Panc1 (cell line): ENCODE data around the gene PHLDA3. TPM values are rescaled to one million over a fixed set of nuclear protein-coding genes. Genes with fewer than 3 reads are reported as not detected.

Experiments
- ATAC-seq: fragments of 200-7000 bp; cut with Tn5 transposase; 2 replicates; pipeline ENCODE4 v1.9.1; 2020; ENCODE audit warnings: mild to moderate bottlenecking, moderate library complexity
- BruUV-seq: library from RNA; stranded (reverse); fragments of 400-500 nt; replicated peaks from 2 replicates; lab custom pipeline; 2021; lab: Mats Ljungman, UMichigan
- CTCF ChIA-PET: fragments of 300-600 bp; sonication (Branson Sonifier 250); formaldehyde crosslinking; loops from one replicate; lab custom pipeline; 2022; ENCODE audit warnings: antibody characterized with exemption; lab: Charles Lee
- POLR2A ChIA-PET: fragments of 300-600 bp; sonication (Branson Sonifier 250); formaldehyde crosslinking; loops from one replicate; lab custom pipeline; 2022; ENCODE audit warnings: antibody characterized with exemption; lab: Charles Lee
- DNase-seq: peaks from one replicate; pipeline ENCODE4 v3.0.0-alpha.2; 2010; ENCODE audit warnings: low read depth, low spot score
- H3K27ac ChIP-seq: 2 replicates; pipeline ENCODE4 v1.5.1; 2011; ENCODE audit warnings: mild to moderate bottlenecking, low read length, inconsistent platforms
- H3K27me3 ChIP-seq: fragments of 200-500 bp; sonication (Bioruptor generic); 2 replicates; pipeline ENCODE4 v1.6.0; 2014; ENCODE audit warnings: low read length, inconsistent platforms; ENCODE audit not compliant: control insufficient read depth, insufficient read depth
- H3K36me3 ChIP-seq: fragments of 200-500 bp; sonication (Bioruptor generic); 2 replicates; pipeline ENCODE4 v1.5.1; 2014; ENCODE audit warnings: inconsistent platforms, mild to moderate bottlenecking, low read length, moderate library complexity; ENCODE audit not compliant: control insufficient read depth, insufficient read depth
- H3K4me1 ChIP-seq: 2 replicates; pipeline ENCODE4 v1.5.1; 2011; ENCODE audit warnings: inconsistent platforms, mild to moderate bottlenecking, low read length, moderate library complexity; ENCODE audit not compliant: control insufficient read depth, insufficient read depth
- H3K4me3 ChIP-seq, 2 experiments: 2 replicates each; pipeline ENCODE4 v1.5.1; 2011 to 2012; ENCODE audit warnings: low read depth in 2 of 2, low read length in 2 of 2, mild to moderate bottlenecking in 2 of 2, inconsistent platforms in 1 of 2, moderate library complexity in 1 of 2
- H3K9me3 ChIP-seq: fragments of 200-500 bp; sonication (Bioruptor generic); 2 replicates; pipeline ENCODE4 v1.5.1; 2014; ENCODE audit warnings: low read depth, mild to moderate bottlenecking, inconsistent platforms, low read length, moderate library complexity; ENCODE audit not compliant: control insufficient read depth, insufficient read depth
- POLR2AphosphoS5 ChIP-seq: IDR thresholded peaks from 2 replicates; pipeline ENCODE4 v1.6.1; 2012; ENCODE audit warnings: mild to moderate bottlenecking, low read depth, low read length, moderate library complexity
- SIN3A ChIP-seq: IDR thresholded peaks from 2 replicates; pipeline ENCODE4 v1.6.1; 2012; ENCODE audit warnings: low read depth, mild to moderate bottlenecking, low read length, moderate library complexity, borderline replicate concordance; ENCODE audit not compliant: insufficient read depth
- TCF7L2 ChIP-seq: IDR thresholded peaks from 2 replicates; pipeline ENCODE4 v1.6.1; 2011; ENCODE audit warnings: mild to moderate bottlenecking, low read depth, low read length, inconsistent platforms
- in situ Hi-C: cut with HindIII; loops from 2 replicates; pipeline ENCODE4 v1.10.0; 2016; ENCODE audit warnings: low sequenced_read_pairs, low pct_unique_long_range_greater_than_20kb
- intact Hi-C: fragments of 100-400 bp; cut with micrococcal nuclease; formaldehyde crosslinking; loops from one replicate; pipeline ENCODE4 v1.10.0; 2022; ENCODE audit not compliant: unreplicated experiment
- total RNA-seq: library from RNA; stranded (reverse); gene quantifications from one replicate; pipeline ENCODE4 v1.2.1, GENCODE V29; 2021; ENCODE audit not compliant: unreplicated experiment
- TF ChIP-seq, protein P1 (sequence below), 2 experiments: IDR thresholded peaks; 2 replicates each; pipeline ENCODE4 v1.6.1; 2011 to 2012; ENCODE audit warnings: low read depth in 2 of 2, control low read depth in 1 of 2, low read length in 1 of 2, mild to moderate bottlenecking in 1 of 2, moderate library complexity in 1 of 2; ENCODE audit not compliant: insufficient read depth in 1 of 2
- TF ChIP-seq, protein P2 (sequence below): fragments of 450-650 bp; IDR thresholded peaks from 2 replicates; pipeline ENCODE4 v1.5.1; 2017; ENCODE audit warnings: mild to moderate bottlenecking

The PHLDA3 gene
- total RNA-seq, 1 experiment from 2014 or later: 12.3 TPM

DNA sequence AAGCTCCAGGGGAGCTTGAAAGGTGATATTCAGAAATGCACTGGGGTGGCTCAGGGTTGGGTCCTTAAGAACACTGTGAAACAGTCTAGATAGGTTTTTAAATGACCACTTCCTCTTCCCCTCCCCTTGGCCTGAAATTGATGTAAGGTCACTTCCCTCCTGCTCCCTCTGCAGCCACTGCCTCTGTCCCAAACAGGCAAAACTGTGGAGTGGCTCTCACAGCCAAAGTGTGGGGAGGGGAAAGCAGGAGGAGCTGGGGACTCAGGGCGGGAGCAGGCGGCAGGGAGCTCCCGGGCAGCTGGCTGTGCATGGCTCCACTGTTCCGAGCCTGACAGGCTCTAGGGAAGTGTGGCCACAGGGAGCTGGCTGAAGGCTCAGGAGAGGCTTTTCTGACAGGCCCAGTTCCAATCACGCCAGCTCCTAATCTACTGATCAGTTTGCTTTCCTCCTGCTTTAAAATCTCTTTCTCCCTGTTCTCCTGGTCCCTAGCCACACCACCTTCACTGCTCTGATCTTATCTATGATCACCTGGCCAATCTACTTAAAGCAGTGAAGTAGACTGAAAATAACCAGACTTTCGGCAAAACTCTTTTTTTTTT lies 43.1 kb upstream of the PHLDA3 start:
- H3K36me3 ChIP-seq: no peaks in the 10 kb centered on the region
- H3K4me1 ChIP-seq: peaks cover 13% of the 10 kb centered on the region
- intact Hi-C loops (loop anchor here (1.0 kb wide), 1 partner anchor 64 kb away; no protein-coding TSS in a partner anchor), in situ Hi-C loops (no loop called here)
- ATAC-seq: peak; percentile 65; the same call in 1 of the 2 replicates
- ChIA-PET CTCF (interaction anchor here (0.7 to 6.7 kb wide), 12 partner anchors 9 to 313 kb away, joined by 3 to 110 read pairs (median 9); no protein-coding TSS in a partner anchor), POLR2A (interaction anchor here (0.7 to 2.0 kb wide), 2 partner anchors 11 to 30 kb away, joined by 8 to 14 read pairs; no protein-coding TSS in a partner anchor)
- no peaks in the 10 kb centered on the region for H3K27me3 ChIP-seq
- no TSS peak for BruUV-seq
- H3K27ac ChIP-seq: peak overlapping the region; percentile 36; the same call in 1 of the 2 replicates
- no peak for DNase-seq
- H3K4me3 ChIP-seq: no peak overlapping the region
- H3K9me3 ChIP-seq: no peaks in the 10 kb centered on the region
- TF ChIP-seq, protein P1, sequence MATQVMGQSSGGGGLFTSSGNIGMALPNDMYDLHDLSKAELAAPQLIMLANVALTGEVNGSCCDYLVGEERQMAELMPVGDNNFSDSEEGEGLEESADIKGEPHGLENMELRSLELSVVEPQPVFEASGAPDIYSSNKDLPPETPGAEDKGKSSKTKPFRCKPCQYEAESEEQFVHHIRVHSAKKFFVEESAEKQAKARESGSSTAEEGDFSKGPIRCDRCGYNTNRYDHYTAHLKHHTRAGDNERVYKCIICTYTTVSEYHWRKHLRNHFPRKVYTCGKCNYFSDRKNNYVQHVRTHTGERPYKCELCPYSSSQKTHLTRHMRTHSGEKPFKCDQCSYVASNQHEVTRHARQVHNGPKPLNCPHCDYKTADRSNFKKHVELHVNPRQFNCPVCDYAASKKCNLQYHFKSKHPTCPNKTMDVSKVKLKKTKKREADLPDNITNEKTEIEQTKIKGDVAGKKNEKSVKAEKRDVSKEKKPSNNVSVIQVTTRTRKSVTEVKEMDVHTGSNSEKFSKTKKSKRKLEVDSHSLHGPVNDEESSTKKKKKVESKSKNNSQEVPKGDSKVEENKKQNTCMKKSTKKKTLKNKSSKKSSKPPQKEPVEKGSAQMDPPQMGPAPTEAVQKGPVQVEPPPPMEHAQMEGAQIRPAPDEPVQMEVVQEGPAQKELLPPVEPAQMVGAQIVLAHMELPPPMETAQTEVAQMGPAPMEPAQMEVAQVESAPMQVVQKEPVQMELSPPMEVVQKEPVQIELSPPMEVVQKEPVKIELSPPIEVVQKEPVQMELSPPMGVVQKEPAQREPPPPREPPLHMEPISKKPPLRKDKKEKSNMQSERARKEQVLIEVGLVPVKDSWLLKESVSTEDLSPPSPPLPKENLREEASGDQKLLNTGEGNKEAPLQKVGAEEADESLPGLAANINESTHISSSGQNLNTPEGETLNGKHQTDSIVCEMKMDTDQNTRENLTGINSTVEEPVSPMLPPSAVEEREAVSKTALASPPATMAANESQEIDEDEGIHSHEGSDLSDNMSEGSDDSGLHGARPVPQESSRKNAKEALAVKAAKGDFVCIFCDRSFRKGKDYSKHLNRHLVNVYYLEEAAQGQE (IDR thresholded peaks at IDR 0.05; ENCODE audit: insufficient read depth in 1 of 2, low read depth in 2 of 2, low read length in 1 of 2): no peak

DNA sequence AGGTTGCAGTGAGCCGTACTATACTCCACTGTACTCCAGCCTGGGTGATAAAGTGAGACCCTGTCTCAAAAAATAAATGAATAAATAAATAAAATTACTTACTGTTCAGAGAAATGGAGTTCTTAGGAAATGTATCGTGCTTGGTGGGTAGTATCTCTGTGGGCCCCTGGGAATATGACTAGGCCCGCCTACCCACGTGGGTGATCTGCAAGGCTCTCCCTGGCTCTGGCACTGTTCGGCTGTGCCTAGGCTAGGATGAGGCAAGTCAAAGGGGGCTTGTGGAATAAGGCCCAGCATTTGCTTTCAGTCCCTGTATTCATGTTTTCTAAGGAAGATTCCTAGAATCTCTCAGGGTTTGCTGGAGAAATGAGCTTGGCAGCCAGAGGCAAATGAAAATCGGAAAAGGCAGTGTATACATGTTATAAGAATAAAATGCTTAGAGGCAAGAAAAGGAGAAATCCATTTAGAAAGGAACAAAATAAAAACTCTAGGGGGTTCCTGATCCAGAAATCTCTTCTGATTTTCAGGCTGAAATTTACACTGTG lies 42.5 kb upstream of the PHLDA3 start:
- intact Hi-C loops (no loop called here), in situ Hi-C loops (no loop called here)
- TF ChIP-seq POLR2AphosphoS5: no peak
- TF ChIP-seq, protein P2, sequence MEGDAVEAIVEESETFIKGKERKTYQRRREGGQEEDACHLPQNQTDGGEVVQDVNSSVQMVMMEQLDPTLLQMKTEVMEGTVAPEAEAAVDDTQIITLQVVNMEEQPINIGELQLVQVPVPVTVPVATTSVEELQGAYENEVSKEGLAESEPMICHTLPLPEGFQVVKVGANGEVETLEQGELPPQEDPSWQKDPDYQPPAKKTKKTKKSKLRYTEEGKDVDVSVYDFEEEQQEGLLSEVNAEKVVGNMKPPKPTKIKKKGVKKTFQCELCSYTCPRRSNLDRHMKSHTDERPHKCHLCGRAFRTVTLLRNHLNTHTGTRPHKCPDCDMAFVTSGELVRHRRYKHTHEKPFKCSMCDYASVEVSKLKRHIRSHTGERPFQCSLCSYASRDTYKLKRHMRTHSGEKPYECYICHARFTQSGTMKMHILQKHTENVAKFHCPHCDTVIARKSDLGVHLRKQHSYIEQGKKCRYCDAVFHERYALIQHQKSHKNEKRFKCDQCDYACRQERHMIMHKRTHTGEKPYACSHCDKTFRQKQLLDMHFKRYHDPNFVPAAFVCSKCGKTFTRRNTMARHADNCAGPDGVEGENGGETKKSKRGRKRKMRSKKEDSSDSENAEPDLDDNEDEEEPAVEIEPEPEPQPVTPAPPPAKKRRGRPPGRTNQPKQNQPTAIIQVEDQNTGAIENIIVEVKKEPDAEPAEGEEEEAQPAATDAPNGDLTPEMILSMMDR: no peak
- TF ChIP-seq SIN3A: no peak
- TF ChIP-seq, protein P1 (IDR thresholded peaks at IDR 0.05; ENCODE audit: insufficient read depth in 1 of 2, low read depth in 2 of 2, low read length in 1 of 2): no peak
- TF ChIP-seq TCF7L2: no peak
- ChIA-PET POLR2A (interaction anchor here (2.0 kb wide), 1 partner anchor 30 kb away, joined by 14 read pairs; no protein-coding TSS in a partner anchor), CTCF (interaction anchor here (0.7 to 6.7 kb wide), 7 partner anchors 8 to 124 kb away, joined by 7 to 110 read pairs (median 23); no protein-coding TSS in a partner anchor)
- no TSS peak for BruUV-seq
- Histone ChIP-seq H3K27me3 (no peaks in the 10 kb centered on the region), H3K27ac (no peak overlapping the region), H3K4me3 (no peak overlapping the region), H3K9me3 (no peaks in the 10 kb centered on the region), H3K36me3 (no peaks in the 10 kb centered on the region), H3K4me1 (peaks cover 13% of the 10 kb centered on the region)
- DNase-seq (no peak), ATAC-seq (no peak)
